ENCODE results near the gene SLC23A1. TPM values are rescaled to one million over a fixed set of nuclear protein-coding genes. Genes with fewer than 3 reads are reported as not detected.
"Not testable (repeated sequence)": the region's sequence is repeated elsewhere in the genome, so short reads cannot be mapped to it uniquely, and the experiment has no call there.

SLC23A1 gene
- total RNA-seq, 1 donor from 2014 or later = not detected

DNA sequence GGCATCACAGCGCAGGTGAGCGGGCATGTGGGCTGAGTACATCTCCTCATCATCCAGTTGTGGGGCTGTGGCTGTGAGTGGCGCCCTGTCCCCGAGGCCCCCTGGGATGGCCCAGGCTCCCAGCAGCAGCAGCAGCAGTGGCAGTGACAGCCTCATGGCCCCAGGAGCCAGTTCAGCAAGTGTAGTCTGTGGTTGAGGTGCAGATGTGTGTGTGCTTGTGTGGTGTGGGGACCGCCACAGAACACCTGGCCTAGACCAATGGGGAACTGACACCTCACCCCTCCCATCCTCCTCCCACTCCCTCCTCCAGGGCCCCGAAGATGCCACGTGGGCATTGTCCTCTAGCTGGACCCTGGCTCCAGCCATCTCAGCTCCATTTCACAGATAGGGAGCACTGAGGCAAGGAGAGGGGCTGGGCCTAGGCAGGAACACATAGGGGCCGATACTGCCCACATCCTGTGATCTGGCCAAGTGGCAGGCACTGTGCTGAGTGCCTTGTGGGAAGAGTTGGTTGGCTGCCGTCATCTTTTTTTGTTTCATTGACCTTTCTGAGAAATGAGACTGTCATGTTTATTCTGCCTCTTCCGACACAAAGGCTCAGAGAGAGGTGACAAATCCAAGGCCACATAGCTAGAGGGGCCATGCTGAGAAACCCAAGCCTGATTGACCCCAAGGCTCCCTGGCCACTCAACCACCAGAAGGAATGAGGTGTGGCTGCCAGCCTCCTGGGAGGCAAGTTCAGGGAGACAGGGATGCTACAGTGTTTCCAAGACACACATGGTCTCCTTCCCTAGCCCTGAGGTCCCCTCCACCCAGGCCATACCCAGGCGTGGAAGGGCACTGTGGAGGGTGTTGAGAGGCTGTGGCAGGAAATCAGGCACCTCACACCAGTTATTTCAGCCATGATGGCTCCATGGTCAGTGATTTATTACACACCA is 6.9 kb upstream of the SLC23A1 start, which contains the start of gene MZB1:
Gene MZB1, minus strand, starts transcription at position 213 of the 938 bp plus-strand sequence. Its CDS starts 57 bp downstream, at position 156.
- no peak for DNase-seq

DNA sequence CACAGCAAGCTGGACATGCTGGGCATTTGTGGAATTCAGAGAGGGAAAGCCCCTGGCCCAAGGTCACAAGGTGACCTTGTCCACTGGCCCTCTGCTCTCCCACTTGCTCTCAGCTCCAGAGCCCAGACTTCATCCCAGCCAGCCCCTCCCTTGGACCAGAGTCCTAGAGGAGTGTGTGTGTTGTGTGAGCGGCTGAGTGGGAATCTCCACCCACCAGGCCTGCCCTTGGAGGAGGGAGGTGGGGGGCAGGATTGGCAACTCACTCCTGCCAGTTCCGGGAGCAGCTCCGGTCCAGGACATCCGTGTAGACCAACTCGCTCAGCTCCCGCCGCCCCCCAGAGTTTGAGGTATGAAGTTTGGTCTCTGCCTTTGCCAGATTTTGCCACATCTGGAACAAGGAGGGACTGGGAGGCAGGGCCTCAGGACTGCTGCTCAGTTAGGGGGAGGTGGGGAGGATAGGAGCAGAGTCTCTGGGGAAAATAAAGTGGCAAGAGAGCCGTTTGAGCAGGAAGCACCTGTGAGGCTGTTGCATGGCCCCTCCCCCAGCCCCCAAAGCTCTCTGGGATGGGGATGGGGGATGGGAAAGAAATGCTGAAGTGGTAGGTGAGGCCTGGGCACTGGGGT is 5.2 kb upstream of the SLC23A1 start:
- DNase-seq = peak; percentile 25

DNA sequence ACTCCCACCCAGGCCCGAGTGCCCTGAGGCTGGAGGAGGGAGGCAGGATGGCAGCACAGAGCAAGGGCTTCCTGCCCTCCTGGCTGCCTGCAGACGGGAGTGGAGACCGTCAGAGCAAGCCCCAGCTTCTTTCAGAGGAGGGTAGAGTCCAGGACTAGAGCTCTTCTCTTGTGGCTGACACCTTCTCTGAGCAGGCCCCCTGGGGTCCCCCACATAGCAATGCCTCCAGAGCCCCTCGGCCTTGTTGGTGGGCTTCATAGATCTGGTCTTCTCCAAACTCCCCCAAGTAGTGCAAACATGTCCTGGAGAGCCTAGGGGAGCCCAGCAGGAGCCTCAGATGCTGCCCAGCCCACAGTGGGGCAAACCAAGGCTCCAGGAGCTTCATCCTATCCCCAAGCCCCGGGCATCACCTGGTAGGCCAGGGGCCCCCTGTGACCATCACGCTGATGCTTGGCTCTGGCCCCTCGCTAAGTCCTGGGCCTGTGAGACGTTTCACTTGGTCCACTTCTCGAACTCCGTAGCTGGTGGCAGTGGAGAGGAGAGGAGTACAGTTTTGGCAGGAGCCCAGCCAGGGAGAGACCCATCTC is 4.6 kb upstream of the SLC23A1 start:
- no peak for DNase-seq

DNA sequence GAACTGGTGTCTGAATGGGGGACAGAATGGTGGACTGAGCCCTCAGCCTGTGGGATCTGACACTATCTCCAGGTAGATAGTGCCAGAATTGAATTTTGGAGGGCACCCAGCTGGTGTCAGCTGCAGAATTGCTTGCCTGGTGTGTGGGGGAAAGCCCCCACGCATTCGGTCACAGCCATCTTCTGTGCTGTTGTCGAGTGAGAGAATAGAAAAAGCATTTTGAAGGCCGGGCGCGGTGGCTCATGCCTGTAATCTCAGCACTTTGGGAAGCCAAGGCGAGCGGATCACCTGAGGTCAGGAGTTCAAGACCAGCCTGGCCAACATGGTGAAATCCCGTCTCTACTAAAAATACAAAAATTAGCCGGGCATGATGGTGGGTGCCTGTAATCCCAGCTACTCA is 3.9 kb upstream of the SLC23A1 start:
- not testable (repeated sequence) for DNase-seq

DNA sequence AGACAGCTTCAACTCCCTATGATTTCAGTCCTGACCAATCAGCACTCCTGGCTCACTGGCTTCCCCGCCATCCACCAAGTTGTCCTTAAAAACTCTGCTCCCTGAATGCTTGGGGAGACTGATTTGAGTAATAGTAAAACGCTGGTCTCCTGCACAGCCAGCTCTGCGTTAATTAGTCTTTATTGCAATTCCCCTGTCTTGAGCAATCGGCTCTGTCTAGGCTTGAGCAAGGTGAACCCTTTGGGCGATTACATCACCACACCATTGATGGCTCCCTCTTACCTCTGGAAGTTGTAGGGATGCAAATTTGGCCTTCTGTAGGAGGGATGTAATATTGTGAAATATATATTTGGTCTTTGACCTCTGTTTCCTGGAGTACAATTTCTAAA is 2.9 kb upstream of the SLC23A1 start:
- no peak for DNase-seq

DNA sequence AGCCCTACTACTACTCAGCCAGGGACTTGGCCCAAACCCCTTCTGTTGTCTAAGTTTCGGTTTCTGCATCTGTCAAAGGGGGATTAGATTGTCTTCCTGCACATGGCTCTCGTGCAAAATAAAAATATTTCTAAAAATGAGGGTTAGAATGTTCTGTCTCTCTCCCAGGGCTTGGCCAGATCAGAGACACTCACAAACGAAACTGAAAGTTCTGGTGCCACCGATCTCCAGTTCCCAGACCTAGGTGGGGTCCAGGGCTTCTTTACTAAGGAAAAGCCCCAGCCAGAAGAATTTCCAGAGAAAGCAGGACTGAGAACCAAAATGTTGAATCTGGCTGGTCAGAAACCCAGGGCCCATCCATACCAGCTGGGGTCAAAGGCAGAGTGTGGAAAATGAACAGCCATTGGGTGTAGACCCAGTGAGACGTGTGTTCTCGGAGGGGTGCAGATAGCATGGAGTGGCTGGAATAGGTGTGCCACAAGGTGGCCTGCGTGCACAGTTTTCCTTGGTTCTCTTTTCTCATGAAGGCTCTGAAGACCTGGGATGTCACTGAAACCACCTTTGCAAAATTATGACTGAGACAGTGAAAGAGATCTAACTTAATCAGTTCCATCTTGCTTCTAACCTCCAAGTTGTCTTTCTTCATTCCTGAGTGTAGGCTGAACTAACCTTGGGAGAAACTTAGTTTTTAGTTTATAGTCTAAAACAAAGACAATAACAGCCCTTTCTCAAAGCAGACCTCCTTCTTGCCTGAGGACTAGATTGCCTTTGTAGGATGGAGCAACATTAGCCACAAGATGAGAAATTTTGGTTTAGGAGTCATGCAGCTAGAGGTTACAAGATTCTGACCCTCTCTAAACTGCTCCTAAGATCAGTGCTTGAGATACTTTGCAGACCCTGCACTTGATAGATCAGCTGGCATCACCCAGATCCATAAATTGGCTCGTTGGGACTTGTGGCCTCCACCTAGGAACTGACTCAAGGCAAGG is 2.3 kb upstream of the SLC23A1 start:
- no peak for DNase-seq

DNA sequence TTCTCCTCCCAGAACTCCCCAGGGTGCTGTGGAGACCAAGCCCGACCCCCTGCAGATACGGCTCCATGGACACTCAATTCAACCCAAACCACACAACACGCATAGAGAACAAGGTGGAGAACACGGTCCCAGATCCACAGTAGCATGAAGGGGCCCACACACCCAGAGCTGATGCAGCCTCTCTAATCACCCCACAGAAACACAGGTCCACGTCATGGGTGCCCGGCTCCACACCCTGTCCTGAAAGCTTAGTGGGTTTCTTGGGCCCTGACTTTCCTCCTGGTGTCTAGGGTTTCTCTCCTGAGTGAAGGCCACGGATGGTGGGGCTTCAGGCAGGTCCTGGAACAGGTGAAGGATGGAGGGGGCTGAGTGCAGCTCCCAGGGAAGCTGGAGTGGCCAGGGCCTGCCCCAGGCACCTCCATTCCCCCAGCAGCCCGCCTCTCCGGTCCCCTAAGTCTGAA is 1.5 kb upstream of the SLC23A1 start:
- DNase-seq = no peak

DNA sequence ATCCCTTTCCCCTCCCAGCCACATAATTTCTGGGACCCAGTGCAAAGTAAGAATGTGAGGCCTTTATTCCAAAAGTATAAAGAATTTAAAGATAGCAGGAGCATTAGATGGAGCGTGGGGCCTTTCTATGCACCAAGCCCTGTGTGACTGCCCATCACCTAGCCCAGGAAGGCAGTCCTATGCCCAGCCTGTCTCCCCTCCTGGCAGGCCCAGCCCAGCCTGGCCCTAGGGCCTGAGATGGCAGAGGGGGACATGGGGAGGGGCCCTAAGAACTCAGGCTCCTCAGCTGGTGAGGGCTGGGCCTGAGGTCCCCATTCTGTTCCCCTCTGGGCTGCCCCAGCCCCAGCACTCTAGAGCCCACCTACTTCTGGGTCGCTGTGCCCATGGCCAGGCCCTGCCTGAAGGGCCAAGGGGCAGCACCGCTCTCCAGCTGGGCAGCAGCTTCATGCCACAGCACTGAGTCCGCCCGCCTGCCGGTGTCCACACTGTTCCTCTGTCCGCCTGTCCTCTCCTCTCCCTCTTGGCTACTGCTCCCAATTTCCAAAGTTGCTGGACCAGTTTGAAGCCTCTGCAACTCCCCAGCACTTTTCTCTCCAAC is 995 bp upstream of the SLC23A1 start:
- no peak for DNase-seq

DNA sequence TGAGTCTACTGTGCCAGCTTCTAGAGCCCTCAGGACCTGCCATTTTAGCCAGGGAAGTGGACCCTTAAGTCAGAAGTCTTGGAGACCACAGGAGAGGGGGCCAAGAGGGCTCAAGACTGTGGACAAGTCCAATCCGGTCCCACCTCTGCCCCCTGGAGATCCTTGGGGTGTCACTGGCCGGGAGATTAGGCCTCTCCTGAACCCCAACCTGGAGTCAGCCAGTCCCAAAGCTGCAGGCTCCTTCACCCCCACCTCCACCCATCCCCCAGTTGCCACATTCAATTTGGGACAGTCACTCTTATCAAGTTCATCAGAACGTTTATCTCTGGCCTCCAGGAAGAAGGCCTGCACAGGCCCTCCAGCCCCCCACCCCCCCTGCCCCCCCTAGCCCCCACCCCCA is 290 bp downstream of the SLC23A1 start:
- DNase-seq = no peak

DNA sequence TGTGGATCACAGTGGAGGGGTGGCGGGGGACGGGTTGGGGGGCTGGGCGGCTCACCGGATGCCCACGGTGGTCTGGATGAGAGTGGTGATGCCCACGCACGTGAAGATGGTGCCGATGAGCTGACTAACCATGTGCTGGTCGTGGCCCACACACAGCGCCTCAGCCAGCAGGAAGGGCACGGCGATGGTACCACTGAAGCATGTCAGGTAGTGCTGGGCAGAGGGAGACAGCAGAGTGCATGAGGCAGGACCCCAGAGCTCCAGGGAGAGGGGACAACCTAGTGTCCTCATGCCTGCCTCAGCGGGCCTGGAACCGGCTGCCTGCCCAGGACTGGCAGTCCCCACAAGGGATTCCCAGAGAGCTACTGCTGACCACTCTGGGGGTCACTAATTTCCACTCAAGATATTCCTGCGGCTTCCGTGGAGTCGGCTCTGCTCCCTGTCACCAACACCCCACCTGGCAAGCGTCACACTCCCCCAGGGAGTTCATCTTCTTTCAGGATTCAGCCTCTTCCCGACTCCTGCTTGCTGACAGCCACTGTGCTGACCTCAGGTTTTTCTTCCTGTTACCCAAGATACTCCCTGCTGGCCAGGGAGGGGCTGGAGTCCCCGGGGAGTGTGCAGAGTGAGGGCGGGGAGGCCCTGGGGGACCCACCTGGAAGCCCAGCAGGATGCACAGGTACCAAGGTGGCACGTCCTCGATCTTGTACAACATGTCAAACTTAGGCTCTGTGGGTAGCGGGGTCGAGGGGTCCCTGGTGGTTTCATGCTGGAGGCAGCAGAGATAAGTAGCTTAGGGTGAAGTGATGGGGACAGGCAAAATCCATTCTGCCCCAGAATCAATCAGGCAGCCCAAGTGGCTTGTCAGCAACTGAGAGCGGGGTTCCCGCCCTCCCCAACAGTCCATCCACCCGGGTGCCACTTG is 998 bp downstream of the SLC23A1 start:
- DNase-seq = no peak

DNA sequence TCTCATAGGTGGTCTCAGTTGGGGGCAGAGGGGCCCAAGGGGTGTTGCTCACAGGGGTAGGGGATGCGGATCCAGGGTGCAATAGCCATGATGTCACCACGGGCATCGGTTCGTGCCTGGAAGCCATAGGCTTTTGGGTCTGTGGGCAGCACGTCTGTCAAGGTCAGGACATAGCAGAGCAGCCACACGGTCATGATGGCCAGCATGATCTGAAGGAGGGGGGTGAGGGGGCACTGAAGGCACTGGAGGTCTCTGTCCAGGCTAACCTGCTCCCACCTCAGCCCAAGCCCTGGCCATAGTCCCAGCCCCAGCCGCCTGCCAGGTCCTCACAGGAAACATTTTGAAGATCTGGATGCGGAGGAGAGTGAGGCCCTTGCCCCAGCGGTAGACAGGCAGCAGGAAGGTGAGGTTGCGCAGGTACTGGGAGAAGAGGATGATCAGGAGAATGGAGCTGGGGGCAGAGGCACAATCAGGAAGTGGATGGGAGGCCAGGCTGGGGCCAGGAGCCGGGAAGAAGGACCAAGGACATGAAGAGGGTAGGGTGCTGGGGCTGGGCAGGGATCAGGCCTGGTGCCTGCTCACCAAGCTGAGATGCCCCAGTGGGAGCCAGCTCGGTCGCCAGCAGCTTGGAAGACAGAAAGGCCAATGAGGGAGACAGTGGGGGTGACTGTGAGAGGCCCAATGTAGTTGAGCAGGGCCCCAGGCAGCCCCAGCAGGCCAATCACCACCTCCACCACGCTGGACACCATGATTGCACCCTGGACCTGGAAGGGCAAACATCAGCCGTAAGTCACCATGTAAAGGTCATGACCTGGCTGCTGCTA is 3.3 kb downstream of the SLC23A1 start:
- no peak for DNase-seq

DNA sequence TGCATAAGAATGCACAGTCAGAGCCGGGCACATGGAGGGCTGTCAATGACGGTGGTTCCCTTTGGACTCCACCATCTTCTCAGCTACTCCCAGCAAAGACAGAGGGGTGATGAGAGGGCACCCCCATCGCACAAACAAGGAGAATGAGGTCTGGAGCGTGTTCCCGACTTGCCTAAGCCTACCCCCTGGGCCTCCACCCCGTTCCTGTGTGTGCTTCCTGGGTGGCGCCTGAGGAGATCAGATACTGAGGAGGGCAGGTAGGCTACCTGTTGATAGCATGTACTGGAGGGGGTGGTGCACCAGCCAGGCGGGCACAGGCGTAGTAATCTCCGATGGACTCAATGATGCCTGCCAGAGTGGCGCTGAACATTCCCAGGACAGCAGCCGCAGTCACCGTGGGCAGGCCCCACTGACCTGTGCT is 4.1 kb downstream of the SLC23A1 start:
- no peak for DNase-seq

DNA sequence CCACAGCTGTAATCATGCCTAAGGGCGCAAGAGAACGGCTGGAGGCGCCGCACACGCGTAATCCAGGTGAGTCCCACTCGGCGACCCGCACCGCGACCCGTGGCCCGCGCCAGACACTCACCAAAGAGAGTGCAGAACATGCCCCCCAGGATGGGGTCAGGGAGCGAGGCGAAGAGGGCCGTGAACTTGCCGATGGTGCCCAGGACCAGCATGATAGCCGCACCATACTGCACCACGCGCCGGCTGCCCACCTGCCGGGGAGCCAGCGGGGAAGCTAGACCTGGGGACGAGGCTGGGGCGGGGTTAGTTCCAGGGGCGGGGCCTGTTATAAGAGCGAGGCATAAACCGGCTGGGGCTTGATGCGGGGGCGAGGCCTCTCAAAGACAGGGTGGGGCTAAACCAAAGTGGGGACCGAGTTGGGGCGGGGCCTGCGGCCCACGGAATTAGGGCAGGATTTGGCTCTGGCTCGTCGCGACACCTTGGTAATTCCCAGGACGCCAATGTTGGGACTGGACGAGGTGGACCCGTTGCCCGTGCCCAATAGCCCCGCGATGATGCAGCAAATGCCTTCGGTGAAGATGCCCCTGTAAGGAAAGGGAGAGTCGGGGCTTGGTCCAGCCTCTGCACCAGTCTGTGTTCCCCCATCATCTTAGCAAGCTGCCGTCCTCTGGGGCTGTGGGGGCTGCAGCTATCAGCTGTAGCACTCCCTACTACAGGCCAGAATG is 4.8 kb downstream of the SLC23A1 start:
- DNase-seq = no peak

DNA sequence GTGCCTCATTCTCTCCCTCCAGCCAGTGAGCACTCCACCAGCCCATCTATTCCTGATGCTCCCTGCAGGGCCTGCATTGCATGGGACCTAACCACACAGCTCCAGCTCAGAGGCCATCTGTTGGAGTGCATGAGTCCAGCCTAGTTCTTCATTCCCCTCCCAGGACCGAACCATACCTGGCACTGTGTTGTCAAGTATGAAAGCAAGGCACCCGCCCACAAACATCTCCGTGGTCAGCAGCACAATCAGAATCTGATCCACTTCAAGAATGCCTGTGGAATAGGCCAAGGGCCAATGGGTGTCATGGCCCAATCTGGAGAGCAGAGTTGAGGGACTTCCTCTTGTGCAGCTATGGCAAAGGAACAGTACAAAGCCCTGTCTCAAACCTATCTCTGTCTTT is 5.9 kb downstream of the SLC23A1 start:
- no peak for DNase-seq

DNA sequence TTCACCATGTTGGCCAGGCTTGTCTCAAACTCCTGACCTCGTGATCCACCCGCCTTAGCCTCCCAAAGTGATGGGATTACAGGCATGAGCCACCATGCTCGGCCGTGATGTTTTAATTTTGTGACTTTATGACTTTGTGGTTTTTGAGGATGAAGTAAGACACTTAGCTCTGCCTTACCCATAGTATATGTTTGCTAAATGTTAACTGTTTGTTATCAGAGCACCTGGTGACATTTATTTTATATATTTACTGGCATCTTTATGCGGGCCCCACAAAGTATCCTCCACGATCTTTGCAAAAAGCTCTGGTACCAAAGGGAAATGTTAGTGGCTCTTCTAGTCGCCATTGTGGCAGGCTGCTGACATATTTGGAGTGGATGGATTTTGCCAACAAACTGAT is 6.7 kb downstream of the SLC23A1 start:
- DNase-seq = no peak

DNA sequence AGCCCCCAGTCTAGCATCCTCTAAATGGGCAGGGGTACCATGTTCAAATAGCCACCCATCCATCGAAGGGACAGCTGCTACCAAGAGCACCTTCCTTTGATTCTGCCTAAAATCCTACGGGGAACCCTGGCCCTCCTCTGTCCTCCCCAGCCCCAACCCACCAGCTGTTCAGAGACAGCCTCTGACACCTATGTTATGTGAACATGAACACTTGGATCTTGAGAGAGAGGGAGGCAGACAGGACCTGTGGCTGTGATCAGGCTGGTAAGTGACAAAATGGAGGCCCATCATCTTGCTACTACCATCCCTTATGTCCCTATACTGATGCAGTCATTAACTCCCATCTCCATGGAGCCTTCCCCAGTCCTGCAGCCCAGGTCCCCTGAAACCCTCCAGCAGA is 8.2 kb downstream of the SLC23A1 start:
- DNase-seq = no peak

DNA sequence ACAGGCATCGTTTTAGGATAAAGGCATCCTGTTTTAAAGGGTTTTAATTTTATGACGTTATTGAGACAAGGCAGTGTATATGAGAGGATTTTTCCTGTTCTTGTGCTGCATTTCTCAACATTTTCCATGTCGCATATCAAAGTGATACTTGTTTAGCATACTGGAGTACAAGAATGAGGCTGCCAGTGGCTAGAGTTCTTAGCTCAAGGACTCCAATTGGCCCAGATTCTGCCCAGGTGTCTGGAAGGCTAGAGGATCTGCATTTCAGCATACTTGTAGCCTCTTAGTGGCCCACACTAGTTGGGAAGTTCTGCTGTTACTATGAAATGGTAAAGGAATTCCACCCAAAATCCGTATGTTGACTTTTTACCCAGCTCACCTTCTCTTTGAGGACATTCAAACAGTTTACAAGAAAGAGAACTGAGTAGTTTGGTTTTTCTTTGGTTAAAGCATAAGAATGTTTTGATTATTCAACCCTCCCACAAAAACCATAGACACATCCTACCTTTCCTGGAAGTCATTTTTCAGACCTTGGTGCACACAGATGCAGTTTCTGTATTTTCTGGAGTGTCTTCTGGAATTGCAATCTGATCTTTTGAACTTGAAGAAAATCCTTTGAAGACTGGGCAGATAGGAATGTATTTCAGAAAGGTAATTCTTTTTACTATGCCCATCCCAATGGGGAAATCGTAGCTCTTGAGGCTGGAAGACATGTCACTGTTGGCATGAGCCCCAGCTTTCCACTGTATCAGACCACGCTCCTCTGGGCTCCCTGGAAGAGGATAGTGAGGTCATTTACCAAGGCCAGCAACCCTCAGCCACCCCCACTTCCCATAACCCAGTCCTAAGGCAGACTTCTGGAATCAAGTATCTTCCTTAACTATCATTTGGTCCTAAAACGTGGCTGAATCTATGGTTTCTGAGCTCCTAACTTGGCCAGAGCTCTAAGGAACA is 11.3 kb downstream of the SLC23A1 start:
- no peak for DNase-seq
